ENCODE data around the gene KCND2. TPM values are rescaled to one million over a fixed set of nuclear protein-coding genes. Genes with fewer than 3 reads are reported as not detected.
"Not testable (repeated sequence)": the region's sequence is repeated elsewhere in the genome, so short reads cannot be mapped to it uniquely, and the experiment has no call there.

The KCND2 gene
- polyA plus RNA-seq, 3 donors: 1.2 to 2.8 (median 2.6) TPM

DNA sequence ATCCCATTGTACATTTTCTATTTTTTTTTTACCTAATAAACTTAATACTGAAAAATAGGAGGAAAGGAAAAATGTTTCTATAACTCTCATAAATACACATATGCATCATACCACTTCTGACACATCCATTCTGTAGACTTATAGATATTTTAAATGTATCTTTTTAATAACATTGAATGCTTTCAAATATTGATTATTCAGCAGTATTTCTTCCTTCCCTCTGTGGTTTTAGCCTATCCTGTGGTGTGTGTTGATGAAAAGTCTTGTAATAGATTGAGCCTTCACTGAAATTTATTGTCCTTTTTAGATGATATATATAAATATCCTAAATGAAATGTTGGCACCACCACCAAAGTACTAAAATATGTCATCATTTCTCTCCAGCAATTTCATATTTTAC is 366.9 kb downstream of the KCND2 start:
- DNase-seq (ENCODE audit: extremely low read depth in 1 of 11, low read depth in 9 of 11, low spot score in 4 of 11): no peak

DNA sequence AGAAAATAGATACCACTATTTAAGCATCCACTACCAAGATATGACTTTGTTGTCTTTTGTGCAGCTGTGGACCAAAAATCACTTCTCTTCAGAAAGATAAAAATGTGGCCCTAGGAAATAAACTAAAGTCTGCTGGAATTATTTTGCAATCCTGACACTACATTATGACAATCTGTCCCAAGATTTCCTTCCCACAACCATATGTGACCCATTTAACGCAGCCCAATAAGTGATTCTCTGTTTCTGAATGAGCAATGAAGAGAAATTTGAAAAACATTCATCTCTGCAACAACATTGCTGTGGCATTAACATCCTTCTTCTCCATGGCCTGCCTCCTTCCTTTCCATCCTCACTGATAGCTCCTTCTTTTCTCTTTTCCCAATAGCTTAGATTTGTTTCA is 373.0 kb downstream of the KCND2 start:
- DNase-seq (ENCODE audit: extremely low read depth in 1 of 11, low read depth in 9 of 11, low spot score in 4 of 11): no peak

DNA sequence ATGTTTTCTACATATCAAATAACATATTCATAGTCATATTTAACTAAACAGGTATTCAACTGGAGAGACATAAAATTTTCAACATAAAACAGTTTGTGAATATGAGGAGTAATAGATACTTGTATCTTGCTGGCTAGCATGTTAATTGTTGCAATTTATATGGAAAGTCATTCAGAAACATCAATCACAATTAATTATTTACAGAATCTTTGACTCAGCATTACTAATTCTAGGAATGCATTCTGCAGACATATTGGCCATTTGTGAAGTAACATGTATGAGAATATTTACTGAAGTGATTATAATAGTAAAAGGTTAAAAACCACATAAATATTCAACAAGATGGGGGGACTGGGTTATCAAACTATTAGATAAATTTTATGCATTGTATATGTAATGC is 381.3 kb downstream of the KCND2 start:
- DNase-seq (ENCODE audit: extremely low read depth in 1 of 11, low read depth in 9 of 11, low spot score in 4 of 11): no peak

DNA sequence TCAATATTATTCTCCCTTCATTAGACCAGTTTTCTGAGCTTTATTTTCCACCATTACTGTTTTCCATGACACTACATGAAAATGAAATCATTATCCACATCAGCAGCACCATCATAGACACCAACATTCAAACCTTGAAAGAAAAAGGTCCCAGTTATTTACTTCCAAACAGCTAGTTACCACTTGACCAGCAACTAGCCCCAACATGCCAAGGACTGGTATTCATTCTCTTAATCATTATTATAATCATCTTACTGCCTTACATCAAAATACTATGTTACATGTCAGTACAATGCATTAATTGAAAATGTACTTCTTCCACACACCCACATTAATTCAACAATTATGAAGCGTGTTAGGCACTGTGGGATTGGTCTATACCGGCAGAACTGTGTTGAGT is 385.5 kb downstream of the KCND2 start:
- DNase-seq (ENCODE audit: extremely low read depth in 1 of 11, low read depth in 9 of 11, low spot score in 4 of 11): no peak

DNA sequence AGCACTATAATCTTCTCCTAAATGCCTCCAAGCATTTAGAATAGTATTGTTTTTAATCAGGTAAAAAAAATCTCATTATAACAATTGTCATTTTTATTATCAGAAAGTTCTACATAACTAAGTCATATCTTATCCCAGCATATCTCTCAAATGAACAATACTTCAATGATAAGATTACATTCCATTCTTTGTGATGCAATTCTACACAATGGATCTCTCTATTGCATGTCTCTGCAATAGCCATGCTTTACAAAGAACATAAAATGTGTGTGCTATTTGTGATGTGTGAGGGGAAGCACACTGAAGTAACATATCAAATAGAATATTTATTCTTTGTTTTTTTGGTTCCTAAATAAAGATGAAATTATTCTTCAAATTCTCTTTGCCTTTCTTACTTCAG is 389.3 kb downstream of the KCND2 start:
- no peak for DNase-seq (ENCODE audit: extremely low read depth in 1 of 11, low read depth in 9 of 11, low spot score in 4 of 11)

DNA sequence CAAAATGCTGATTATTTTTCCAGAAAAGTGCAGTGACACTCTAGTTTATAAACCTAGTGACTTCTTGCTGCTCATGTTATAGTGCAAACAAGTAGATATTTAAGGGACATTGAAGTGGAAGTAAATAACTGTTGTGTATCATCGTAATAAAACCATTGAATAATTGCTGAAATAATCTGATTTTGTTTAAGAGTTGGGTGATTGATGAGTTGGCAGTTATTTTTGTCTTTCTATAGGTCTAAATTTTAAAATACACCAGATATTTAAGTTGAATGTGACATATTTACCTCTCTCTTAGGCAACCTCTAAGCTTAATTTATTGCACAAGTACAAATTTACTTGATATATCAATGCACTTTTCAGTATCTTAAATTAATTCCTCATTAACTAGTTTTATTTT is 392.1 kb downstream of the KCND2 start:
- no peak for DNase-seq (ENCODE audit: extremely low read depth in 1 of 11, low read depth in 9 of 11, low spot score in 4 of 11)

DNA sequence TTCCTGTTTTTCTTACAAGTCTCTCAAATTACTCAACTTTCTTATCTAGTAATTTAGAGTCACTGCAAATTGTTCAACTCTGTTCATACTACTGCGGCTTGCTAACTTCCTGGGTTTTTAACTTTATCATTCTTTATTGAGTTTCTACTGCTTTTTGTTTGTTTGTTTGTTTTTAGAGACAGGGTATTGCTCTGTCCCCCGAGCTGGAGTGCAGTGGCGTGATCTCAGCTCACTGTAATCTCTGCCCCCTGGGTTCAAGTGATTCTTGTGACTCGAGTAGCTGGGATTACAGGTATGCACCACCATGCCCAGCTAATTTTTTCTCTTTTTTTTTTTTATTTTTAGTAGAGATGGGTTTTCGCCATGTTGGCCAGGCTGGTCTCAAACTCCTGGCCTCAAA is 402.1 kb downstream of the KCND2 start:
- no peak for DNase-seq (ENCODE audit: extremely low read depth in 1 of 11, low read depth in 9 of 11, low spot score in 4 of 11)

DNA sequence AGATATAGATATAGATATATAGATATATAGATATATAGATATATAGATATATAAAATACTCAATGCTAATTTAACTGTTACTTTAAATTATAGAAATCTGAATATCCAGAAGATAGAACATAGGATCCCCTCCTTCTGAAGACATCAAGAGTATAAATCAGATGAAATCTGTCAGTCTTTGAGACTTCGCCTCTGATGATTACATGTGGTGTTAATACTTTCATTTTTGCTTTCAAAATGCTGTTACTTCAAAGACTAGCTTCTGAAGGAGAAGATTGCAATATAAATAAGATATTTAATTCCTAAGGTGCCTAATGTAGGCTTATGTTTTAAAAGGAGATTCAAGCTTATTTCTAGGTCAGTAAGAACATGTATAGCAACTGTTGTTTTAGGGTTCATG is 404.6 kb downstream of the KCND2 start:
- DNase-seq (ENCODE audit: extremely low read depth in 1 of 11, low read depth in 9 of 11, low spot score in 4 of 11): no peak

DNA sequence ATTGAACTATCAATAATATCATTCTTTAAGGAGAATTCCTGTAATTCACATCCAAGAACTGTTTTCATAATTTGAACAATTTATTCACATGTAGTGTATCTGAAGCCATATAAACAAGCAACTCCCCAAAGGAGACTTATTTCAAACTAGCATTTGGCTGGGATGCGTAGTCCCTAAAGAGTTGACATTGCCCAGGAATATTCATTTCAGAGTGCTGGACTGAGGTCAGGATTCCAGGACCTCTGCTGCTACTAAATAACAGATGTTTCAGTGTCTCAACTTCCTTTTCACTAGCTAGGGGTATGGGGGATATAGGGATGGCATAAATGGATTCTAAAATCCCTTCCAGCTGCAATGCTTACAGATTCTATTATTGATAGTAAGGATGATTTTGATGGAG is 408.0 kb downstream of the KCND2 start:
- DNase-seq (ENCODE audit: extremely low read depth in 1 of 11, low read depth in 9 of 11, low spot score in 4 of 11): no peak

DNA sequence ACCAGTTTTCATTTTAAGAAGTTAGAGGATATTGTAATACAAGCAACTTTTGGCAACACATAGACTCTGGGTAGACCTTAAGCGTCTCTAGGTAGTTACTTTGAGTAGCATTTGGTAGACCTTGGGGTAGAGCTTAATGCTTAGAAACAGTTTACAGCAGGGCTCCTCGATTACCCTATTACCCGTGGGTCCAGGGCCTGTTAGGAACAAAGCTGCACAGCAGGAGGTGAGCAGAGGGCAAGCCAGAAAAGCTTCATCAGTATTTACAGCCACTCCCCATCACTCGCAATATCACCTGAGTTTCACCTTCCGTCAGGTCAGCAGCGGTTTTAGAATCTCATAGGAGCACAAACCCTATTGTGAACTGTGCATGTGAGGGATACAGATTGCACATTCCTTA is 411.5 kb downstream of the KCND2 start:
- DNase-seq (ENCODE audit: extremely low read depth in 1 of 11, low read depth in 9 of 11, low spot score in 4 of 11): no peak

DNA sequence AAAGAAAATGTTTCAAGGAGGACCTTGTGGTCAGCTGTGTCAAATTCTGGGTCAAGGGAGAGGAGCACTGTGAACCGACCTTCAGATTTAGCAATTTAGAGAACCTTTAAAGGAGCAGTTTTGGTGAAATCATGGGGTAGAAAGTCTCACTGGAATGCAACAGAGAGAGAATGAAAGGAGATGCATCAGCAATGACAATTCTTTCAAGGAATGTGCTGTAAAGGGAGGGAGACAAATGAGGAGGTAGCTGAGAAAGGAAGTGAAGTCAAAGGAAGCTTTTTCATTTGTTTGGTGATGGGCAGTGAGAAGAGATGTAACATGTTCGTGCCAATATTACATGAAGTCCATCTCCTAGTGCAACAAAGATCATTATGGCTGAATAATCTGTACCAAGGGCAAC is 418.9 kb downstream of the KCND2 start:
- no peak for DNase-seq (ENCODE audit: extremely low read depth in 1 of 11, low read depth in 9 of 11, low spot score in 4 of 11)

DNA sequence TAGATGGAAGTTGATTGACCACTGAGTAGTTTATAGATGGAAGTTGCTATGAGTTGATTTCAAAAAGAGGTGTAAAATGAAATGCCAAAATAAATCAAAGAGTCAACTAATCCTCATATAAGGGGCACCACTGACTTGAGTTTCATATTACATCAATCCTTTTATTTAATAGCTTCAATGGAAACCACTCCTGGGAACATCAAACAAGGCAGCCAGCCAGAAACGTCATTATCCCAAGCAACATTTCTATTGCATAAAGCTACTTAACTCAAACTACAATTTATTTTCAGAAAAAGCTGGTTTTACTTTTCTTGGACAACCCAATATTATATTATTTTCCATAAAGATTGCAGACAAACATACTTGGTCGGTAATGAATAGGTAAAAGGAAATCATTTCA is 422.9 kb downstream of the KCND2 start:
- DNase-seq (ENCODE audit: extremely low read depth in 1 of 11, low read depth in 9 of 11, low spot score in 4 of 11): no peak

DNA sequence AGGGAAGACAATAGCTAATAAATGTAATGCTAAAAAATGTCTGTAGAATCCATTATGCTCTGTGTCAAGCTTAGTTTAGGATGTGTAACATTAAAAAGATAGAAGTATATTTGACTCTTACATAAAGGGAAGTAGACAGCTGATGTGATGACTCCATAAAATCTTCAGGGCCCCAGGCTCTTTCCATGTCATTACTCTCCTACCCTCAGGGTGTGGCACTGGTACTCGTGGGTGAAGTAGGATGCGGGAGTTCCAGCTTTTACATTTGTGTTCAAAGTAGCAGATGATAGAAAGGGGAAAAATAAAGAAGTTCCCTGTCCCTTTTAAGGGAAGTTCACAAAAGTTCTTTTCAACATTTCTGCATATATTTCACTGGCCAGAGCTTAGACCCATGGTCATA is 427.8 kb downstream of the KCND2 start:
- no peak for DNase-seq (ENCODE audit: extremely low read depth in 1 of 11, low read depth in 9 of 11, low spot score in 4 of 11)

DNA sequence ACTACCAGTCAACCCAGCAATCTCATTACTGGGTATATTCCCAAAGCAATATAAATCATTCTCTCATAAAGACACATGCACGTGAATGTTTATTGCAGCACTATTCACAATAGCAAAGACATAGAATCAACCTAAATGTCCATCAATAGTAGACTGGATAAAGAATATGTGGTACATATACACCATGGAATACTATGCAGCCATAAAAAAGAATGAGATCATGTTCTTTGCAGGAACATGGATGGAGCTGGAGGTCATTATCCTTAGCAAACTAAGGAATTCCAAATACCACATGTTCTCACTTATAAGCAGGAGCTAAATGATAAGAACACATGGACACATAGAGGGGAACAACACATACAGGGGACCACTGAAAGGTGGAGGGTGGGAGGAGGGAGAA is 429.4 kb downstream of the KCND2 start:
- DNase-seq (ENCODE audit: extremely low read depth in 1 of 11, low read depth in 9 of 11, low spot score in 4 of 11): not testable (repeated sequence)

DNA sequence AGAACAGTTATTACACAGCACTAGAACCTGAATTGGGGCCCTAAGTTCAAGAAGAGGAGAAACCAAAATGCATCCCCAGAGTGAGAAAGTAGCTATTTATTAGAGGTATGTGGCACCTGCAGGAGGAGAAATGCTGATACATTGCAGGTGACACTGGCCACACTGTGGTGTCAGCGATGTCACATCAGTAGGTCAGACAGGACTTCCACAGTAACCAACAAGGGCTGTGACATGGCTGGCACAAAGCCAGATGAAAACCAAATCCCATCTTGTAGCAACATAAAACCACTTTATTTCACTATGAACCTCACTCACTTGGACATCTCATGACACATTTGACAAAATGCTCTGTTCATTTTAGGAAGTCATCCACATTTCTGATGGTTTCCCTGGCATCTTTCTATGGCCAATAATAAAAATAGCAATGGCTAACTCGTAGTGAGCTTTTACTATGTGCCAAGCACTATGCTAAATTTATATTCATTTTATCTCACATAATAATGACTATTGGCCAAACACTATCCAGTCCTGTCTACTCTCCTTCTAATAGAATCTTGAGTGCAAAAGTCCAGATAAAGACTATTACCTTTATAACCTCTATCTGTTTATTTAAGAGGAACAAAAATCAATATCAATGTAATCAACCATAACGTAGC is 430.7 kb downstream of the KCND2 start:
- no peak for DNase-seq (ENCODE audit: extremely low read depth in 1 of 11, low read depth in 9 of 11, low spot score in 4 of 11)

DNA sequence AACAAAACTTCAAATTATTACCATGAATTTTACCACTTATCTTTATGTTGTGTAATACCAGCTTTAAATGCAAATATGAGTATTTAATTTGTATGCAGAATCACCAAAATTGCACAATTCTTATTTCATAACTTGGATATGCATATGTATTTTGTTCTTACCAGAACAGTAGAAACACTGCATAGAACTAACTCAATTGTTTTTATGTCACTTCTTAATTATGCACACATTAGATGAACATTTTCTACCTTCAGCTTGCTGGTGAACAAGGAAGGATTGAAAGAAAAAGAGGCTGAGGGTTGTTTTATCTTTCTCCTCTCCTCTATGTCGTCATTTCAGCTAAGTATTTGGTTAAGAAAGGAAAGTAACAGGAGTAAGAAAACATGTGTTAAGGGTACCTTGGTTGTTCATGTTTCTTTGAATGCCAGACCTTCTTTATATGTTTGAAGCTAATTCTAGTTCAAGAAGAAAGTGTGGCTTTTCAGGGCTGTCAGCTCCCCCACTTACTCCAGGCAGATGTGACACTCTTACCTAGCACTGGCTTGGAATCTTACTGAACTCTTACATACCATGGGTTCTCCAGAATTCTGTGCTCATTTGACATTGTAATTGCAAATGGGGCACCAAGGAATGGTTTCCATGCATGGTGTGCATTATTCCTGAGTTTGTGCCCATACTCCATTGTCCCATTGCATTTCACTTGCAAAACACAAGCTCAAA is 436.4 kb downstream of the KCND2 start:
- no peak for DNase-seq (ENCODE audit: extremely low read depth in 1 of 11, low read depth in 9 of 11, low spot score in 4 of 11)

DNA sequence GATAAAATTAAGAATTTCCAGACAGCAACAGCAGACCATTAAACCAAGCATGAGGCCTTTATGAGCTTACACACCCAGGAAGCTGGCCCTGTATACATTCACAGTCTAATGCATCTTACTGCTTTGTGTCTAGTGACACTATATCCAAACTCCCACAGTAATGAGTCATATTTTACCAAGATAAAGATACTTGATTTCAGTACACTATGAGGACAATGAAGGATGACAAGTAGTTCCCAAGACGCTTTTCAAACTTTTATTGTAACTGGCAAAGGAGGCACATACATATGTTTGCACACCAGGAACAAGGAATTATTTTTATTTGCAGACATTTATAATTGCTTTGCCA is 437.0 kb downstream of the KCND2 start:
- no peak for DNase-seq (ENCODE audit: extremely low read depth in 1 of 11, low read depth in 9 of 11, low spot score in 4 of 11)

DNA sequence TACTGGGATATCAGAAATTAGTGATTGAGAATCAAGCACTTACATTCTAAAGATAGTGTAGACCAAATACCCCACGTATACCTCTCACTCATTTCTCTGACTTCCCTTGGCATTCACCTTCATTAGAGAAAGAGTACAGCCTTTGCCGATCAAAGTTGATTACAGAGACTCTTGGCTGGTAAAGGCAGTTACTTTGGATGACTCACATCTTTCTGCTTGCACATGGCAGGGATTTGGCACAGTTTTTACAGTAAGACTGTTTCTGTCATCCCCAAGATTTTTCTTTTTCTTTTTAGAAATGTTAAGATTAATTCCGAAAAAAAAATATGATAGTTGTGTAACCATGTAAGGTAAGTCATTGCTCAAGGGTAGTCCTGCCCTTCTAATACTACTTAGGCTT is 442.0 kb downstream of the KCND2 start:
- no peak for DNase-seq (ENCODE audit: extremely low read depth in 1 of 11, low read depth in 9 of 11, low spot score in 4 of 11)

DNA sequence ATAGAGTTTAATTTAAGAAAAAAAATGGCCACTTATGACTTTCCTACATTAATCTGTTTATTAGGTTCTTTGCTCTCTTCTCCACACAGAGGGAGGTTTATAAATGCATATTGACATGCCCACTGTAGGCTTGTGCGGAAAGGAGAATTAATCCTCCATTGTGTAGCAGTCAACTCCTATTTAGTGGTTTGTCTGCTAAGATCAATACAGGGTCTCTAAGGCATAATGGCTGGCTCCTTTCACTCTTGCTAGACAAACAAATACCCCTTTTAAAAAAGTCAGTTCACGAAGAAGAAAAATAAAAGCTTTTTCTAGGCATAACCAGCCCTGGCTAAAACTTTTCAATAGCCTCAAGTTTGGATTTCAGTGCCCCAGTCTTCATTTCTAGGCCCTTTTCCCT is 443.3 kb downstream of the KCND2 start:
- no peak for DNase-seq (ENCODE audit: extremely low read depth in 1 of 11, low read depth in 9 of 11, low spot score in 4 of 11)

DNA sequence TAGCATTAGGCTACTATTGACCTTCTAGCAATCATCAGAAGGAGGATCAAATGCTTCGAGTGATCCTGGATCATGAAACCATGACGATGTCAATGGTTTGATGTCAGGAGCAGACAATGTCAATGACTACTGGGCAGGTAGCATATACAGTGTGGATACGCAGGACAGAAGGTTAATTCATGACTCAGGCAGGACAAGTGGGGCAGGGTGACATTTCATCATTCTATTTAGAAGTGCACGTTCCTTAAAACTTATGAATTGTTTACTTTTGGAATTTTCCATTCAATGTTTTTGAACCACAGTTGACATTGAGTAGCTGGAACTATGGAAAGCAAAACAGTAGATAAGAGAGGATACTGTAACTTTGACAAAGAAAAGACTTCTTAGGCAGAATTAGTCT is 444.2 kb downstream of the KCND2 start:
- no peak for DNase-seq (ENCODE audit: extremely low read depth in 1 of 11, low read depth in 9 of 11, low spot score in 4 of 11)

DNA sequence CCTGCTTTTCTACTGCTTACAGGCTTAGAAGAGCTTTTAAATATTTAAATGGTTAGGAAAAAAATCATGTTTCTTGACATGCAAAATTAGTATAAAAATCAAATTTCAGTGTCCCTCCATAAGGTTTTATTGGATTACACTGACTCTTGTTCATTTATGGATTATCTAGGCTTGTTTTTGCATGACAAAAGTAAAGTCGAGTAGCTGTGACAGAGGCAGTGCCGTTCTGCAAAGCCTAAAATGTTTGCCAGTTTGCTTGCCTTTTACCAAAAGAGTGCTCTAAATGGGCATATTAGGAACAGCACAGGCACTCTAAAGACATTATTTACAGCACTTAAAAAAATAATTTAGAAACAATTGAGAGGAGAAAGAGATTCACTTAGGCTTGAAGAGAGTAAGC is 445.4 kb downstream of the KCND2 start:
- DNase-seq (ENCODE audit: extremely low read depth in 1 of 11, low read depth in 9 of 11, low spot score in 4 of 11): no peak

All from renal cortex interstitium (tissue), 11 donors.